ENCODE measurements around the gene PPT2.

The PPT2 gene

DNA sequence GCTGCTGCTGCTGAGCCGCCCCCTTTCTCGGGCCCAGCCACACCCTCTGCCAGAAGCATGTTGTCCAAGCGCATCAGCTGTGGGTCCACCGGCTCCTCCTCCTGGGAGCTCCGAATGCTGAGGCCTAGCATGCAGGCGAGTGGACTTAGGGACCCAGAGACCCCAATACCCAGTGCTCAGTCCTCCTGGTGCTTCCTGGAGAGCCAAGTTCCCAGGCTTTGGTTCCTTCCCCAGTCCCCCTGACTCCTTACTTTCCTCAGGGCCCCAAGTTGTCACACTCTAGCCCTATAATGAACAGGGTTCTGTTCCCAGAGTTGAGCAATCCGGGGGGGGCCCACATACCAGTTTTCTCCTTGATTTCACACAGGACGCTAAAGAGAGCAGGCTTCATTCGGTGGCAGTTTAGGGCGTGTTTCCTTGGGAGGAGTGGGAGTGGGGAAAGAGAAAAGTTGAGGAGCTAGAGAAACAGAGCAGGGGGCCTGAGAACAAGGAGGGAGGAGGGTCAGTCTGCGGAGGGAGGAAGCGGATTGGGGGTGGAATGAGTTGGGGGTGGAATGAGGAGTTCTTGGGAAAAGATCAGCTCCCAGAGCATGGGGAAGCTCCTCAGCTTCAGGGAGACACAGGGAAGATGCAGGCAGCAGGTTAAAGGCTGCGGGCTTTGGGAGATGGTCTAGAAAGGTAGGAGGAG, 34.6 kb downstream of the PPT2 start:
- no peak overlapping the region for H3K4me3 ChIP-seq (IDR thresholded peaks at IDR 0.05; ENCODE audit: insufficient read depth, low read depth, low read length)
- H3K4me2 ChIP-seq = peak overlapping the region; percentile 88
- H3K27ac ChIP-seq = no peak overlapping the region
- no peaks in the 10 kb centered on the region for H3K36me3 ChIP-seq (ENCODE audit: insufficient read depth)
- peaks cover 11% of the 10 kb centered on the region for H3K79me2 ChIP-seq (ENCODE audit: insufficient read depth, low read depth)
- no peaks in the 10 kb centered on the region for H4K20me1 ChIP-seq (ENCODE audit: insufficient read depth)
- H2AFZ ChIP-seq (ENCODE audit: low read depth) = no peak overlapping the region
- no peaks in the 10 kb centered on the region for H3K27me3 ChIP-seq (ENCODE audit: insufficient read depth, low read depth)
- H3K9ac ChIP-seq = peak overlapping the region; percentile 73; the same call in 1 of the 2 replicates
- TF ChIP-seq, protein P1, sequence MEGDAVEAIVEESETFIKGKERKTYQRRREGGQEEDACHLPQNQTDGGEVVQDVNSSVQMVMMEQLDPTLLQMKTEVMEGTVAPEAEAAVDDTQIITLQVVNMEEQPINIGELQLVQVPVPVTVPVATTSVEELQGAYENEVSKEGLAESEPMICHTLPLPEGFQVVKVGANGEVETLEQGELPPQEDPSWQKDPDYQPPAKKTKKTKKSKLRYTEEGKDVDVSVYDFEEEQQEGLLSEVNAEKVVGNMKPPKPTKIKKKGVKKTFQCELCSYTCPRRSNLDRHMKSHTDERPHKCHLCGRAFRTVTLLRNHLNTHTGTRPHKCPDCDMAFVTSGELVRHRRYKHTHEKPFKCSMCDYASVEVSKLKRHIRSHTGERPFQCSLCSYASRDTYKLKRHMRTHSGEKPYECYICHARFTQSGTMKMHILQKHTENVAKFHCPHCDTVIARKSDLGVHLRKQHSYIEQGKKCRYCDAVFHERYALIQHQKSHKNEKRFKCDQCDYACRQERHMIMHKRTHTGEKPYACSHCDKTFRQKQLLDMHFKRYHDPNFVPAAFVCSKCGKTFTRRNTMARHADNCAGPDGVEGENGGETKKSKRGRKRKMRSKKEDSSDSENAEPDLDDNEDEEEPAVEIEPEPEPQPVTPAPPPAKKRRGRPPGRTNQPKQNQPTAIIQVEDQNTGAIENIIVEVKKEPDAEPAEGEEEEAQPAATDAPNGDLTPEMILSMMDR (conservative IDR thresholded peaks at IDR 0.05; ENCODE audit: low read depth, low read length) = no peak
- peaks cover 36% of the 10 kb centered on the region for H3K4me1 ChIP-seq (ENCODE audit: low read depth, poor library complexity, severe bottlenecking)

DNA sequence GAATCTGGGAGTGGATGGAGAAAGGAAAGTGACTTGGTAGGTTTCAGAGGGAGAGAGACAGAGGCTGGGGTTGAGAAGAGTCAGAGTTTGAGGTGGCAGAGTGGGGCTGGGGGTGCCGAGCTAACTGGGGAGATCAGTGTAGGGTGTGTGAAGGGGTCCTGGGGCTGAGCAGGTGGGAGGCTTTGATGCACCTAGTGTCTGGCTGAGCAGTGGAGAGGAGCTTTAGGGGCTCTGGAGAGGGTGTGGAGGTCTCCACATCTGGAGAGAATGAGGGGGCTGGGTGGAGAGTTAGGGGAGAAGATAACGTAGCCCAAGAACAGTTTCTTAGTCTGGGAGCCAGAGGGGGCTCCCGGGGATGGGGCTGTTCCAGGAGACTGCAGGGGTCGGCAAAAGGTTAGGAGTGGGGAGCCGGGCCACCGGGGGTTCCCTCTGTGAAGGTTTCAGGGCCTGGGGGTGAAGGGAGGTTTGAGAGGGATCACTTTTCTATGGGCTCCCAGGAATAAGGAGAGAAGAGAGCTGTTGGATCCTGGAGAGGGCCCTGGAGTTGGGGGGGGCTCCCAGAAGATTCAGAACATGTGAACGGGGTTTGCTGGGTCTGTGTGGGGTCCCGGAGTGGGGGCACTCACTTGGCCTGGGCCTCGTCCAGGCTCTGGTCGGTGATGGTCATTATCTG, 35.3 kb downstream of the PPT2 start:
- Histone ChIP-seq H4K20me1 (ENCODE audit: insufficient read depth) (no peaks in the 10 kb centered on the region), H3K9ac (peak overlapping the region; percentile 73), H2AFZ (ENCODE audit: low read depth) (no peak overlapping the region), H3K79me2 (ENCODE audit: insufficient read depth, low read depth) (peaks cover 11% of the 10 kb centered on the region), H3K27ac (peak overlapping the region; percentile 69), H3K4me3 (IDR thresholded peaks at IDR 0.05; ENCODE audit: insufficient read depth, low read depth, low read length) (no peak overlapping the region), H3K4me1 (ENCODE audit: low read depth, poor library complexity, severe bottlenecking) (peaks cover 42% of the 10 kb centered on the region), H3K36me3 (ENCODE audit: insufficient read depth) (no peaks in the 10 kb centered on the region), H3K27me3 (ENCODE audit: insufficient read depth, low read depth) (no peaks in the 10 kb centered on the region), H3K4me2 (peak overlapping the region; percentile 88)
- TF ChIP-seq, protein P1 (conservative IDR thresholded peaks at IDR 0.05; ENCODE audit: low read depth, low read length) = no peak

DNA sequence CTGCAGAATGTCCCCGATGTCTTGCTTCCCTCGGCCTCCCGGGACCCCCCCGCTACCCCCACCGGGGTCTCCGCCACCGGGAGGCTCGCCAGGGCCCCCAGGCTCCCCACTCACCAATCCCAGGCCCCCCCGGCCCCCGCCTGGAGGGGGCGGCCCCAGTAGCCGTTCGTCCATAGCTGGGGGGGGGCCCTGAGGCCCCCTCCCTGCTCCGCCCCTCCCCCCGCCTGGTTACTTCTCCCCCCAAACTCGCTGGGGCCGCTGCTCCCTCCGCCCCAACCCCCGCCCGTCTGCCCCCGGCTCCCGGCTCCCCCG, 35.8 kb downstream of the PPT2 start:
- peak overlapping the region; percentile 73 for H3K9ac ChIP-seq
- H4K20me1 ChIP-seq (ENCODE audit: insufficient read depth) = no peaks in the 10 kb centered on the region
- no peak overlapping the region for H2AFZ ChIP-seq (ENCODE audit: low read depth)
- peak overlapping the region; percentile 69 for H3K27ac ChIP-seq
- H3K36me3 ChIP-seq (ENCODE audit: insufficient read depth) = no peaks in the 10 kb centered on the region
- H3K27me3 ChIP-seq (ENCODE audit: insufficient read depth, low read depth) = no peaks in the 10 kb centered on the region
- H3K4me2 ChIP-seq = peak overlapping the region; percentile 88
- H3K4me3 ChIP-seq (IDR thresholded peaks at IDR 0.05; ENCODE audit: insufficient read depth, low read depth, low read length) = no peak overlapping the region
- peaks cover 47% of the 10 kb centered on the region for H3K4me1 ChIP-seq (ENCODE audit: low read depth, poor library complexity, severe bottlenecking)
- H3K79me2 ChIP-seq (ENCODE audit: insufficient read depth, low read depth) = peaks cover 11% of the 10 kb centered on the region
- TF ChIP-seq, protein P1 (conservative IDR thresholded peaks at IDR 0.05; ENCODE audit: low read depth, low read length) = no peak

DNA sequence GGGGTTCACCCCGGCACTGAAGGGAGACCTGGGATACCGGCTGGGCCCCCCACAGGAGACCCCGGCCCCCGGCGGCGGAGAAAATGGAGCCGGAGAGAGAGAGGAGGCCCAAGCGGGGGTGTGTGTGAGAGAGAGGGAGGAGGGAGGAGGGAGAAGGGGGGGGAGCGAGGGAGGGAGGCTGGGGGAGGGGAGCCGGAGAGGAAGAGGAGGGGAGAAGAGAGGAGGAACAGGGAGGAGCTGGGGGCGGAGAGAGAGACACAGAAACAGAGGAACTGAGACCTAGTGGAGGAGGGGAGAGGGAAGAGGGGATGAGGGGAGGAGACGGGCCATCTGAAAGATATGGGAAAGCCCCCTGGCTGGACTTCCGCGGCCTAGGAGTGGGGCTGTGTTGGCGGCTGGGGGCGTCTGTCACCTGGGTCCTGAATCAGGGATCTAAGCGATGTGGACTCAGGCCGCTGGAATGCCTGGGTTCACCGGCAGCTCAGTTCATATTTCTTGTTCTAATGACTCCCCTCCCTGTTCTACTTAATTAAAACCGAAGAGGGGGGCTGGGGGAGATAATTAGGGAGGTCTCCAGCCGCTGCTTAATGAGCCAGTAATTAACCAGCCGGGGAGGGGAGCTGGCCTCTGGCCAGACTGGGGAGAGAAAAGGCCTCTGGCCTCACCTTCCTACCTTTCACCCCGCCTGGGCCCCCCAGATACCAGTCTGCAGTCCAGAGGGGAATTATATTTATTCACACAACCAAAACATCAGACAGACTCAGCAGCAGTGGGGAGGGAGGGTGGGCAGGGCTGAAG, 36.3 kb downstream of the PPT2 start, which contains the start of gene PBX2:
PBX2 (minus strand) TSS at position 149 of the 798 bp plus-strand sequence. CDS start 287 bp downstream, outside the sequence.
- TF ChIP-seq, protein P1 (conservative IDR thresholded peaks at IDR 0.05; ENCODE audit: low read depth, low read length) = no peak

More for the DNA sequence above, 36.3 kb downstream of the PPT2 start, which contains the start of gene PBX2:
- Histone ChIP-seq H3K27me3 (ENCODE audit: insufficient read depth, low read depth) (no peaks in the 10 kb centered on the region), H3K9ac (peak within 1 kb of the TSS; percentile 73), H3K4me3 (IDR thresholded peaks at IDR 0.05; ENCODE audit: insufficient read depth, low read depth, low read length) (no peak within 1 kb of the TSS), H2AFZ (ENCODE audit: low read depth) (no peak within 1 kb of the TSS), H4K20me1 (ENCODE audit: insufficient read depth) (no peaks in the 10 kb centered on the region), H3K4me1 (ENCODE audit: low read depth, poor library complexity, severe bottlenecking) (peaks cover 53% of the 10 kb centered on the region), H3K27ac (peak within 1 kb of the TSS; percentile 69), H3K36me3 (ENCODE audit: insufficient read depth) (no peaks in the 10 kb centered on the region), H3K79me2 (ENCODE audit: insufficient read depth, low read depth) (peaks cover 11% of the 10 kb centered on the region), H3K4me2 (peak within 1 kb of the TSS; percentile 88)

Data from KMS-11 (cell line).